Mammary epithelial cell (primary cell): ENCODE data around the gene ALKBH4.

Experiments
- CTCF ChIP-seq, 2 donors: IDR thresholded peaks in 1 of 2; conservative IDR thresholded peaks in 1 of 2; 2 replicates each; pipeline ENCODE4 v1.5.1; 2011 to 2012; ENCODE audit warnings: inconsistent platforms in 2 of 2, low read length in 2 of 2, mild to moderate bottlenecking in 2 of 2, control low read depth in 1 of 2, low read depth in 1 of 2; ENCODE audit not compliant: insufficient read depth in 1 of 2; ENCODE audit errors: extremely low read depth in 1 of 2
- EZH2 ChIP-seq: IDR thresholded peaks from 2 replicates; pipeline ENCODE4 v1.6.1; 2012; ENCODE audit warnings: low read length, inconsistent platforms, borderline replicate concordance

GRCh38 chr7:102444961-102445673 is 19.5 kb downstream of the ALKBH4 start:
- no peak for TF ChIP-seq EZH2
- no peak for TF ChIP-seq CTCF (conservative IDR thresholded peaks at IDR 0.05 in 1 of 2, IDR thresholded peaks at IDR 0.05 in 1 of 2; ENCODE audit: extremely low read depth in 1 of 2, insufficient read depth in 1 of 2, low read depth in 1 of 2, low read length in 2 of 2)
